Measurements from ENCODE around the gene MTA2. TPM values are rescaled to one million over a fixed set of nuclear protein-coding genes. Genes with fewer than 3 reads are reported as not detected.

The MTA2 gene
- total and polyA plus RNA-seq, 10 of the 15 experiments (the other 5 are each of a cell fraction or from before 2014, with no cell fraction given), result 6.7 to 201 (median 113) TPM

DNA sequence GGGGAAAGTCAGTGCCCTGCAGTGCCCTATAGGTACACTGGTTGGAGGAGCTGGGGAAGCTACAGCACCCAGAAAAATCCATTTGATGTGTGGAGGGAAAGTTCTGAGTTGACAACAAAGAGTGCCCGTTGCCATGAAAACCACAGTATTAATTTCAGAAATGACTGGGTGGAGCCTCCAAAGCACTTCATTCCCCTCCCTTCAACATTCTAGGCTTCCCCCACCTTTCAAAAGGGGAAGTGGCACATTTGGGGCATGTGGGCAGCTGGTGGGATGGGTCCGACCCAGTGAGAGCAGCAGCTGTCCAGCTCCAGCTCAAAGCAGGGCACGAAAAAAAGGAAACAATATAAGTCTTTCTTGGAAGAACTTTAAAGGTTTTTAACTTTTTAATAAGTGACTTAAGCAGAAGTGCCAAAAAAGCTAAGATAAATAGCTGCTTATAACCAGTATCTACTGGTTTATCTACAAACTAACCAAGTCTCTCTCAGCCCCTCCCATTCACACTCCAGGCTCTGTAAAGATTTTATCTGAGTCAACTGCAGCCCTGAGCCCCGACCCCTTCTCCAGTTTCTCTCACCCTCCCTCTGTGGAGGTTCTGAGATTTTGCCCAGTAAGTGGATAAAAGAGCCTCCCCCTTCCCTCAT lies 46.1 kb downstream of the MTA2 start (continued):
- TF ChIP-seq RELA (IDR thresholded peaks at IDR 0.05; ENCODE audit: borderline replicate concordance, partially characterized antibody) (no peak), HDGF (IDR thresholded peaks at IDR 0.05) (no peak), MYC (IDR thresholded peaks at IDR 0.05; ENCODE audit: insufficient read depth, insufficient read length, insufficient replicate concordance, low read length, severe bottlenecking) (no peak), SIN3A (IDR thresholded peaks at IDR 0.05; ENCODE audit: low read depth, low read length) (no peak), SUZ12 (IDR thresholded peaks at IDR 0.05; ENCODE audit: unreplicated experiment) (no peak), SMC3 (IDR thresholded peaks at IDR 0.05; ENCODE audit: borderline replicate concordance, low read length) (no peak), CBX3 (IDR thresholded peaks at IDR 0.05; ENCODE audit: borderline replicate concordance, low read depth) (no peak), BRCA1 (IDR thresholded peaks at IDR 0.05; ENCODE audit: low read depth, low read length) (no peak), RAD51 (IDR thresholded peaks at IDR 0.05) (peak; percentile 69), GATAD2B (conservative IDR thresholded peaks at IDR 0.05; ENCODE audit: low read depth) (peak; percentile 88), NFYB (IDR thresholded peaks at IDR 0.05; ENCODE audit: insufficient read depth, low read depth, low read length) (no peak), CBX5 (IDR thresholded peaks at IDR 0.05; ENCODE audit: low read depth) (no peak), MEF2A (IDR thresholded peaks at IDR 0.05; ENCODE audit: insufficient read depth, low read depth, low read length) (0 out of 2 replicates have a peak, but pooled peaks have one; percentile 22), RBBP5 (conservative IDR thresholded peaks at IDR 0.05) (no peak), BACH1 (IDR thresholded peaks at IDR 0.05; ENCODE audit: borderline replicate concordance) (no peak; the same call in 1 of the 2 replicates), POLR2AphosphoS2 (IDR thresholded peaks at IDR 0.05; ENCODE audit: low read depth, low read length) (no peak), TBL1XR1 (IDR thresholded peaks at IDR 0.05; ENCODE audit: low read depth, low read length) (peak; percentile 87; the same call in 1 of the 2 replicates)
- TF ChIP-seq, protein P1, sequence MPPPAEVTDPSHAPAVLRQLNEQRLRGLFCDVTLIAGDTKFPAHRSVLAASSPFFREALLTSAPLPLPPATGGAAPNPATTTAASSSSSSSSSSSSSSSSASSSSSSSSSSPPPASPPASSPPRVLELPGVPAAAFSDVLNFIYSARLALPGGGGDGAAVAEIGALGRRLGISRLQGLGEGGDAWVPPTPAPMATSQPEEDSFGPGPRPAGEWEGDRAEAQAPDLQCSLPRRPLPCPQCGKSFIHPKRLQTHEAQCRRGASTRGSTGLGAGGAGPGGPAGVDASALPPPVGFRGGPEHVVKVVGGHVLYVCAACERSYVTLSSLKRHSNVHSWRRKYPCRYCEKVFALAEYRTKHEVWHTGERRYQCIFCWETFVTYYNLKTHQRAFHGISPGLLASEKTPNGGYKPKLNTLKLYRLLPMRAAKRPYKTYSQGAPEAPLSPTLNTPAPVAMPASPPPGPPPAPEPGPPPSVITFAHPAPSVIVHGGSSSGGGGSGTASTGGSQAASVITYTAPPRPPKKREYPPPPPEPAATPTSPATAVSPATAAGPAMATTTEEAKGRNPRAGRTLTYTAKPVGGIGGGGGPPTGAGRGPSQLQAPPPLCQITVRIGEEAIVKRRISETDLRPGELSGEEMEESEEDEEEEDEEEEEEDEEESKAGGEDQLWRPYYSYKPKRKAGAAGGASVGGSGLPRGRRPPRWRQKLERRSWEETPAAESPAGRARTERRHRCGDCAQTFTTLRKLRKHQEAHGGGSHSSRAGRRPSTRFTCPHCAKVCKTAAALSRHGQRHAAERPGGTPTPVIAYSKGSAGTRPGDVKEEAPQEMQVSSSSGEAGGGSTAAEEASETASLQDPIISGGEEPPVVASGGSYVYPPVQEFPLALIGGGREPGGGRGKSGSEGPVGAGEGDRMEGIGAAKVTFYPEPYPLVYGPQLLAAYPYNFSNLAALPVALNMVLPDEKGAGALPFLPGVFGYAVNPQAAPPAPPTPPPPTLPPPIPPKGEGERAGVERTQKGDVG (CRISPR knock-in tag; IDR thresholded peaks at IDR 0.05), result no peak
- TF ChIP-seq, protein P2, sequence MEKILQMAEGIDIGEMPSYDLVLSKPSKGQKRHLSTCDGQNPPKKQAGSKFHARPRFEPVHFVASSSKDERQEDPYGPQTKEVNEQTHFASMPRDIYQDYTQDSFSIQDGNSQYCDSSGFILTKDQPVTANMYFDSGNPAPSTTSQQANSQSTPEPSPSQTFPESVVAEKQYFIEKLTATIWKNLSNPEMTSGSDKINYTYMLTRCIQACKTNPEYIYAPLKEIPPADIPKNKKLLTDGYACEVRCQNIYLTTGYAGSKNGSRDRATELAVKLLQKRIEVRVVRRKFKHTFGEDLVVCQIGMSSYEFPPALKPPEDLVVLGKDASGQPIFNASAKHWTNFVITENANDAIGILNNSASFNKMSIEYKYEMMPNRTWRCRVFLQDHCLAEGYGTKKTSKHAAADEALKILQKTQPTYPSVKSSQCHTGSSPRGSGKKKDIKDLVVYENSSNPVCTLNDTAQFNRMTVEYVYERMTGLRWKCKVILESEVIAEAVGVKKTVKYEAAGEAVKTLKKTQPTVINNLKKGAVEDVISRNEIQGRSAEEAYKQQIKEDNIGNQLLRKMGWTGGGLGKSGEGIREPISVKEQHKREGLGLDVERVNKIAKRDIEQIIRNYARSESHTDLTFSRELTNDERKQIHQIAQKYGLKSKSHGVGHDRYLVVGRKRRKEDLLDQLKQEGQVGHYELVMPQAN (conservative IDR thresholded peaks at IDR 0.05), result peak; percentile 59; the same call in 1 of the 2 replicates
- TF ChIP-seq, protein P3, sequence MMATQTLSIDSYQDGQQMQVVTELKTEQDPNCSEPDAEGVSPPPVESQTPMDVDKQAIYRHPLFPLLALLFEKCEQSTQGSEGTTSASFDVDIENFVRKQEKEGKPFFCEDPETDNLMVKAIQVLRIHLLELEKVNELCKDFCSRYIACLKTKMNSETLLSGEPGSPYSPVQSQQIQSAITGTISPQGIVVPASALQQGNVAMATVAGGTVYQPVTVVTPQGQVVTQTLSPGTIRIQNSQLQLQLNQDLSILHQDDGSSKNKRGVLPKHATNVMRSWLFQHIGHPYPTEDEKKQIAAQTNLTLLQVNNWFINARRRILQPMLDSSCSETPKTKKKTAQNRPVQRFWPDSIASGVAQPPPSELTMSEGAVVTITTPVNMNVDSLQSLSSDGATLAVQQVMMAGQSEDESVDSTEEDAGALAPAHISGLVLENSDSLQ (IDR thresholded peaks at IDR 0.05), result 0 out of 2 replicates have a peak, but pooled peaks have one; percentile 22
- TF ChIP-seq, protein P4, sequence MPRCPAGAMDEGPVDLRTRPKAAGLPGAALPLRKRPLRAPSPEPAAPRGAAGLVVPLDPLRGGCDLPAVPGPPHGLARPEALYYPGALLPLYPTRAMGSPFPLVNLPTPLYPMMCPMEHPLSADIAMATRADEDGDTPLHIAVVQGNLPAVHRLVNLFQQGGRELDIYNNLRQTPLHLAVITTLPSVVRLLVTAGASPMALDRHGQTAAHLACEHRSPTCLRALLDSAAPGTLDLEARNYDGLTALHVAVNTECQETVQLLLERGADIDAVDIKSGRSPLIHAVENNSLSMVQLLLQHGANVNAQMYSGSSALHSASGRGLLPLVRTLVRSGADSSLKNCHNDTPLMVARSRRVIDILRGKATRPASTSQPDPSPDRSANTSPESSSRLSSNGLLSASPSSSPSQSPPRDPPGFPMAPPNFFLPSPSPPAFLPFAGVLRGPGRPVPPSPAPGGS (IDR thresholded peaks at IDR 0.05; ENCODE audit: borderline replicate concordance, insufficient read depth, low read depth, low read length, poor library complexity, severe bottlenecking), result peak; percentile 88

All from GM12878 (cell line).